ENCODE measurements around the gene FABP1. TPM values are rescaled to one million over a fixed set of nuclear protein-coding genes. Genes with fewer than 3 reads are reported as not detected.

Gene FABP1
- total and polyA plus RNA-seq, 2 of the 8 experiments (the other 6 are each of a cell fraction or from before 2014, with no cell fraction given) = 0.09 TPM; not detected in 1

- TF ChIP-seq PHF8 (conservative IDR thresholded peaks at IDR 0.05; ENCODE audit: low read depth, low read length) (no peak), CTCF (IDR thresholded peaks at IDR 0.05; ENCODE audit: control extremely low read depth in 1 of 3, insufficient read depth in 1 of 3, low read depth in 1 of 3, low read length in 3 of 3) (no peak), CEBPB (IDR thresholded peaks at IDR 0.05; ENCODE audit: low read depth, low read length) (no peak), SP2 (IDR thresholded peaks at IDR 0.05; ENCODE audit: low read length) (no peak), CBX8 (IDR thresholded peaks at IDR 0.05; ENCODE audit: borderline replicate concordance, low read depth, low read length) (no peak), EGR1 (IDR thresholded peaks at IDR 0.05; ENCODE audit: borderline replicate concordance, low read depth, low read length) (no peak)
Observed at GRCh38 chr2:88139203-88139702, 11.4 kb upstream of the FABP1 start (continued).

All from H1 (cell line).